DMS153 treated with DMSO at 0.1 percent for 48 hours (cell line): ENCODE data around the gene C10orf71.

Source experiments
- DNase-seq: peaks from one replicate; lab custom pipeline; 2025; ENCODE audit not compliant: unreplicated experiment; lab: John Stamatoyannopoulos, UW

The C10orf71 gene

GRCh38 chr10:49290607-49291006 lies 8.4 kb upstream of the C10orf71 start:
- no peak for DNase-seq

GRCh38 chr10:49292565-49293207 lies 6.3 kb upstream of the C10orf71 start:
- DNase-seq, result no peak

GRCh38 chr10:49293208-49293603 lies 5.8 kb upstream of the C10orf71 start:
- no peak for DNase-seq

GRCh38 chr10:49294731-49295130 lies 4.2 kb upstream of the C10orf71 start:
- no peak for DNase-seq

- no peak for DNase-seq
Observed at GRCh38 chr10:49295297-49295696, 3.7 kb upstream of the C10orf71 start.

- no peak for DNase-seq
Observed at GRCh38 chr10:49296382-49296781, 2.6 kb upstream of the C10orf71 start.

GRCh38 chr10:49296836-49297235 lies 2.1 kb upstream of the C10orf71 start:
- DNase-seq, result no peak

GRCh38 chr10:49297818-49298670 lies 926 bp upstream of the C10orf71 start:
- no peak for DNase-seq

GRCh38 chr10:49298671-49298982 lies 343 bp upstream of the C10orf71 start:
- no peak for DNase-seq

- DNase-seq, result no peak
Observed at GRCh38 chr10:49299816-49300139, 808 bp downstream of the C10orf71 start.

GRCh38 chr10:49300140-49300974 lies 1.4 kb downstream of the C10orf71 start:
- no peak for DNase-seq

- DNase-seq, result no peak
Observed at GRCh38 chr10:49301302-49301701, 2.3 kb downstream of the C10orf71 start.

GRCh38 chr10:49302088-49302487 lies 3.1 kb downstream of the C10orf71 start:
- no peak for DNase-seq

GRCh38 chr10:49303711-49304110 lies 4.7 kb downstream of the C10orf71 start:
- no peak for DNase-seq

- DNase-seq, result no peak
Observed at GRCh38 chr10:49304137-49304536, 5.2 kb downstream of the C10orf71 start.

GRCh38 chr10:49307921-49308320 lies 9.0 kb downstream of the C10orf71 start:
- DNase-seq, result no peak

GRCh38 chr10:49308881-49309280 lies 9.9 kb downstream of the C10orf71 start:
- DNase-seq, result no peak

GRCh38 chr10:49309691-49310411 lies 10.9 kb downstream of the C10orf71 start:
- DNase-seq, result no peak

- DNase-seq, result no peak
Observed at GRCh38 chr10:49310460-49310859, 11.5 kb downstream of the C10orf71 start.

- no peak for DNase-seq
Observed at GRCh38 chr10:49310901-49311554, 12.1 kb downstream of the C10orf71 start.
